HG03066 (cell line): ENCODE measurements around the gene HLA-B.

Experiments
- ATAC-seq: cut with Tn5 transposase; IDR thresholded peaks from one replicate; pipeline ENCODE4 v1.9.1; 2021; ENCODE audit warnings: low read depth; ENCODE audit not compliant: unreplicated experiment

The HLA-B gene

GRCh38 chr6:31308050-31308844 lies 48.7 kb downstream of the HLA-B start:
- no peak for ATAC-seq

GRCh38 chr6:31307669-31308049 lies 49.3 kb downstream of the HLA-B start:
- no peak for ATAC-seq

- ATAC-seq: no peak
These were observed 51.2 kb downstream of the HLA-B start for GRCh38 chr6:31305703-31306219.

- ATAC-seq: no peak
These were observed 52.3 kb downstream of the HLA-B start for GRCh38 chr6:31304683-31305082.
